ENCODE data around the gene SCN8A.

SCN8A gene

GRCh38 chr12:51777457-51777856, 186.4 kb downstream of the SCN8A start:
- no peak overlapping the region for H3K27ac ChIP-seq (ENCODE audit: low read length)
- H4K20me1 ChIP-seq (ENCODE audit: insufficient read depth, low read length), result no peaks in the 10 kb centered on the region
- H3K27me3 ChIP-seq (replicated peaks; ENCODE audit: insufficient read depth, low read length), result no peaks in the 10 kb centered on the region
- DNase-seq, result no peak
- H3K9ac ChIP-seq (ENCODE audit: low read length), result no peak overlapping the region
- H3K4me1 ChIP-seq (ENCODE audit: low read length), result no peaks in the 10 kb centered on the region
- H3K4me3 ChIP-seq (ENCODE audit: low read length), result no peak overlapping the region
- TF ChIP-seq EZH2 (optimal IDR thresholded peaks at IDR 0.05; ENCODE audit: low read depth, low read length) (no peak), CTCF (IDR thresholded peaks at IDR 0.05; ENCODE audit: low read length) (no peak), EZH2phosphoT487 (IDR thresholded peaks at IDR 0.05; ENCODE audit: low read length) (no peak)
- no peak overlapping the region for H2AFZ ChIP-seq (ENCODE audit: low read length)
- H3K4me2 ChIP-seq (ENCODE audit: low read depth, low read length), result no peak overlapping the region
- H3F3A ChIP-seq (ENCODE audit: insufficient read depth, low read length), result no peaks in the 10 kb centered on the region
- no peaks in the 10 kb centered on the region for H3K9me2 ChIP-seq (replicated peaks; ENCODE audit: insufficient read depth, low read length)
- no peaks in the 10 kb centered on the region for H3K9me3 ChIP-seq (replicated peaks; ENCODE audit: insufficient read depth, low read length)
- H3K36me3 ChIP-seq (replicated peaks; ENCODE audit: insufficient read depth, low read length), result no peaks in the 10 kb centered on the region
- no peaks in the 10 kb centered on the region for H3K79me2 ChIP-seq (ENCODE audit: low read length)

GRCh38 chr12:51777973-51778372, 186.9 kb downstream of the SCN8A start:
- H3F3A ChIP-seq (ENCODE audit: insufficient read depth, low read length), result no peaks in the 10 kb centered on the region
- H2AFZ ChIP-seq (ENCODE audit: low read length), result no peak overlapping the region
- H4K20me1 ChIP-seq (ENCODE audit: insufficient read depth, low read length), result no peaks in the 10 kb centered on the region

GRCh38 chr12:51779876-51780275, 188.8 kb downstream of the SCN8A start:
- H3F3A ChIP-seq (ENCODE audit: insufficient read depth, low read length), result no peaks in the 10 kb centered on the region
- no peaks in the 10 kb centered on the region for H3K9me2 ChIP-seq (replicated peaks; ENCODE audit: insufficient read depth, low read length)
- H3K27me3 ChIP-seq (replicated peaks; ENCODE audit: insufficient read depth, low read length), result no peaks in the 10 kb centered on the region
- DNase-seq, result no peak
- no peaks in the 10 kb centered on the region for H4K20me1 ChIP-seq (ENCODE audit: insufficient read depth, low read length)
- no peaks in the 10 kb centered on the region for H3K36me3 ChIP-seq (replicated peaks; ENCODE audit: insufficient read depth, low read length)
- H3K4me3 ChIP-seq (ENCODE audit: low read length), result no peak overlapping the region
- no peak overlapping the region for H3K27ac ChIP-seq (ENCODE audit: low read length)
- TF ChIP-seq EZH2 (optimal IDR thresholded peaks at IDR 0.05; ENCODE audit: low read depth, low read length) (no peak), EZH2phosphoT487 (IDR thresholded peaks at IDR 0.05; ENCODE audit: low read length) (no peak), CTCF (IDR thresholded peaks at IDR 0.05; ENCODE audit: low read length) (no peak)
- H3K4me2 ChIP-seq (ENCODE audit: low read depth, low read length), result no peak overlapping the region
- no peaks in the 10 kb centered on the region for H3K9me3 ChIP-seq (replicated peaks; ENCODE audit: insufficient read depth, low read length)
- H2AFZ ChIP-seq (ENCODE audit: low read length), result no peak overlapping the region
- H3K79me2 ChIP-seq (ENCODE audit: low read length), result no peaks in the 10 kb centered on the region
- H3K4me1 ChIP-seq (ENCODE audit: low read length), result no peaks in the 10 kb centered on the region
- no peak overlapping the region for H3K9ac ChIP-seq (ENCODE audit: low read length)

More at GRCh38 chr12:51777973-51778372, 186.9 kb downstream of the SCN8A start:
- Histone ChIP-seq H3K4me1 (ENCODE audit: low read length) (no peaks in the 10 kb centered on the region), H3K9me3 (replicated peaks; ENCODE audit: insufficient read depth, low read length) (no peaks in the 10 kb centered on the region), H3K4me2 (ENCODE audit: low read depth, low read length) (no peak overlapping the region), H3K27me3 (replicated peaks; ENCODE audit: insufficient read depth, low read length) (no peaks in the 10 kb centered on the region), H3K9me2 (replicated peaks; ENCODE audit: insufficient read depth, low read length) (no peaks in the 10 kb centered on the region), H3K27ac (ENCODE audit: low read length) (no peak overlapping the region), H3K36me3 (replicated peaks; ENCODE audit: insufficient read depth, low read length) (no peaks in the 10 kb centered on the region), H3K79me2 (ENCODE audit: low read length) (no peaks in the 10 kb centered on the region), H3K9ac (ENCODE audit: low read length) (no peak overlapping the region), H3K4me3 (ENCODE audit: low read length) (no peak overlapping the region)
- DNase-seq, result no peak
- TF ChIP-seq EZH2 (optimal IDR thresholded peaks at IDR 0.05; ENCODE audit: low read depth, low read length) (no peak), EZH2phosphoT487 (IDR thresholded peaks at IDR 0.05; ENCODE audit: low read length) (no peak), CTCF (IDR thresholded peaks at IDR 0.05; ENCODE audit: low read length) (no peak)

All from MM.1S (cell line).